IMR-90 (cell line): Measurements from ENCODE around the gene CTNNA2. TPM values are rescaled to one million over a fixed set of nuclear protein-coding genes. Genes with fewer than 3 reads are reported as not detected.

Experiments
- ATAC-seq: fragments of 200-7000 bp; cut with Tn5 transposase; 2 replicates; pipeline ENCODE4 v1.9.1; 2020; ENCODE audit warnings: low read depth, mild to moderate bottlenecking, moderate library complexity
- BruUV-seq: library from RNA; stranded (reverse); fragments of 400-500 nt; replicated peaks from 2 replicates; lab custom pipeline; 2021; lab: Mats Ljungman, UMichigan
- CTCF ChIA-PET: fragments of 300-600 bp; formaldehyde crosslinking; extraction: SDS; loops from one replicate; lab custom pipeline; 2021; ENCODE audit warnings: antibody characterized with exemption; lab: Yijun Ruan, JAX
- POLR2A ChIA-PET: fragments of 300-600 bp; sonication (Branson Sonifier 250); formaldehyde crosslinking; loops from one replicate; lab custom pipeline; 2022; ENCODE audit warnings: antibody characterized with exemption; ENCODE audit not compliant: unreplicated experiment; lab: Charles Lee
- DNase-seq: peaks from one replicate; pipeline ENCODE4 v3.0.0; 2013
- H2AFZ ChIP-seq: replicated peaks from 2 replicates; pipeline ENCODE3; 2013; ENCODE audit warnings: low read length, mild to moderate bottlenecking; ENCODE audit not compliant: poor library complexity
- H2AK5ac ChIP-seq: 2 replicates; pipeline ENCODE4 v1.6.1; 2013; ENCODE audit warnings: low read depth, low read length, inconsistent platforms
- H2AK9ac ChIP-seq: replicated peaks from 2 replicates; pipeline ENCODE3; 2013; ENCODE audit warnings: mild to moderate bottlenecking, low read depth, low read length, moderate library complexity; ENCODE audit not compliant: poor library complexity
- H2BK120ac ChIP-seq: 2 replicates; pipeline ENCODE4 v1.6.1; 2013; ENCODE audit warnings: low read depth, low read length, inconsistent platforms
- H2BK15ac ChIP-seq: 3 replicates; pipeline ENCODE4 v1.6.1; 2013; ENCODE audit warnings: low read depth, low read length, inconsistent platforms
- H2BK20ac ChIP-seq: 2 replicates; pipeline ENCODE4 v1.6.1; 2013; ENCODE audit warnings: low read depth, mild to moderate bottlenecking, inconsistent platforms, low read length, moderate library complexity
- H2BK5ac ChIP-seq: 2 replicates; pipeline ENCODE4 v1.6.1; 2013; ENCODE audit warnings: mild to moderate bottlenecking, low read depth, low read length, inconsistent platforms; ENCODE audit not compliant: poor library complexity, severe bottlenecking
- H3K14ac ChIP-seq: replicated peaks from 2 replicates; pipeline ENCODE4 v1.6.1; 2013; ENCODE audit warnings: low read depth, low read length, inconsistent platforms
- H3K18ac ChIP-seq: 2 replicates; pipeline ENCODE4 v1.6.1; 2013; ENCODE audit warnings: low read depth, low read length, control low read depth
- H3K23ac ChIP-seq: 2 replicates; pipeline ENCODE4 v1.6.1; 2013; ENCODE audit warnings: low read depth, low read length, inconsistent platforms
- H3K27ac ChIP-seq: 2 replicates; pipeline ENCODE4 v1.5.1; 2013; ENCODE audit warnings: mild to moderate bottlenecking, control low read depth, low read length; ENCODE audit not compliant: insufficient read depth
- H3K27me3 ChIP-seq: 2 replicates; pipeline ENCODE4 v1.6.1; 2013; ENCODE audit warnings: low read length; ENCODE audit not compliant: control insufficient read depth, insufficient read depth
- H3K36me3 ChIP-seq: 2 replicates; pipeline ENCODE4 v1.6.1; 2013; ENCODE audit warnings: low read length, mixed read lengths; ENCODE audit not compliant: control insufficient read depth, insufficient read depth
- H3K4ac ChIP-seq: 2 replicates; pipeline ENCODE4 v1.6.1; 2013; ENCODE audit warnings: low read depth, low read length, inconsistent platforms
- H3K4me1 ChIP-seq: 2 replicates; pipeline ENCODE4 v1.6.1; 2013; ENCODE audit warnings: low read length, mixed read lengths; ENCODE audit not compliant: control insufficient read depth, insufficient read depth
- H3K4me2 ChIP-seq: 2 replicates; pipeline ENCODE4 v1.6.1; 2013; ENCODE audit warnings: low read depth, mild to moderate bottlenecking, control low read depth, low read length, moderate library complexity
- H3K4me3 ChIP-seq: 2 replicates; pipeline ENCODE4 v1.5.1; 2013; ENCODE audit warnings: low read depth, mild to moderate bottlenecking, control low read depth, low read length, moderate library complexity; ENCODE audit not compliant: insufficient read depth
- H3K56ac ChIP-seq: 2 replicates; pipeline ENCODE4 v1.6.1; 2013; ENCODE audit warnings: low read length, inconsistent platforms; ENCODE audit not compliant: insufficient read depth; ENCODE audit errors: extremely low read depth
- H3K79me1 ChIP-seq, 2 experiments: 2 replicates each; pipeline ENCODE4 v1.6.1; 2013; ENCODE audit warnings: low read length in 2 of 2, inconsistent platforms in 1 of 2, low read depth in 1 of 2
- H3K9ac ChIP-seq: 2 replicates; pipeline ENCODE4 v1.6.1; 2013; ENCODE audit warnings: low read depth, low read length, control low read depth
- H3K9me1 ChIP-seq: 2 replicates; pipeline ENCODE4 v1.6.1; 2013; ENCODE audit warnings: low read length, inconsistent platforms; ENCODE audit not compliant: insufficient read depth
- H3K9me3 ChIP-seq: 2 replicates; pipeline ENCODE4 v1.6.1; 2013; ENCODE audit warnings: low read length; ENCODE audit not compliant: control insufficient read depth, insufficient read depth
- H4K20me1 ChIP-seq: 2 replicates; pipeline ENCODE4 v1.6.1; 2013; ENCODE audit warnings: low read length, inconsistent platforms; ENCODE audit not compliant: insufficient read depth
- H4K5ac ChIP-seq: 2 replicates; pipeline ENCODE4 v1.6.1; 2013; ENCODE audit warnings: mild to moderate bottlenecking, low read depth, low read length, control low read depth
- H4K8ac ChIP-seq, 2 experiments: 2 replicates each; pipeline ENCODE4 v1.6.1; 2013; ENCODE audit warnings: low read depth in 2 of 2, low read length in 2 of 2, control low read depth in 1 of 2, inconsistent platforms in 1 of 2
- H4K91ac ChIP-seq: 2 replicates; pipeline ENCODE4 v1.6.1; 2013; ENCODE audit warnings: low read depth, low read length, inconsistent platforms; ENCODE audit not compliant: insufficient read depth
- BHLHE40 ChIP-seq: fragments of 150-350 bp; IDR thresholded peaks from 2 replicates; pipeline ENCODE4 v1.6.1; 2016; ENCODE audit warnings: mild to moderate bottlenecking, low read depth, low read length
- CEBPB ChIP-seq: IDR thresholded peaks from 2 replicates; pipeline ENCODE4 v1.6.1; 2012; ENCODE audit warnings: low read depth, low read length, improper control_type of control experiment
- MAZ ChIP-seq: IDR thresholded peaks from 2 replicates; pipeline ENCODE4 v1.6.1; 2012; ENCODE audit warnings: low read depth, mild to moderate bottlenecking, low read length, improper control_type of control experiment, moderate library complexity, borderline replicate concordance
- NFE2L2 ChIP-seq: fragments of 150-350 bp; IDR thresholded peaks from 2 replicates; pipeline ENCODE4 v1.6.1; 2016; ENCODE audit warnings: low read depth, mild to moderate bottlenecking, low read length
- RFX5 ChIP-seq: IDR thresholded peaks from 2 replicates; pipeline ENCODE4 v1.8.0; 2012; ENCODE audit warnings: low read depth, mild to moderate bottlenecking, low read length, moderate library complexity
- WGBS, 2 experiments: methylation state at CpG; one replicate each; pipeline versions ENCODE4 v1.1.5 to v1.1.7; 2013; ENCODE audit warnings: missing lambda C conversion rate in 2 of 2; ENCODE audit not compliant: insufficient read length in 1 of 2; ENCODE audit errors: extremely low coverage in 2 of 2; 5-methylcytosine and 5-hydroxymethylcytosine counted together
- dilution Hi-C: fragments of 300-500 bp; cut with HindIII; formaldehyde crosslinking; loops from one replicate; pipeline ENCODE4 v1.14.3; 2018; ENCODE audit warnings: low sequenced_read_pairs; ENCODE audit not compliant: unreplicated experiment
- in situ Hi-C: fragments of 300-500 bp; cut with MboI; formaldehyde crosslinking; loops from 3 replicates; pipeline ENCODE4 v1.14.3; 2019; ENCODE audit warnings: low sequenced_read_pairs, inconsistent platforms, mixed read lengths
- intact Hi-C: fragments of 100-400 bp; cut with micrococcal nuclease; formaldehyde crosslinking; loops from 2 replicates; pipeline ENCODE4 v1.10.0; 2022
- polyA plus RNA-seq, 3 experiments: library from polyadenylated mRNA; depleted of rRNA; stranded (reverse); fragments of >200 nt; gene quantifications; 2 replicates each; pipeline ENCODE4 v1.2.3, GENCODE V29; 2012; ENCODE audit warnings: low replicate concordance in 1 of 3
- total RNA-seq: library from RNA; depleted of rRNA; stranded (reverse); fragments of >200 nt; gene quantifications from 2 replicates; pipeline ENCODE4 v1.2.3, GENCODE V29; 2012

CTNNA2 gene
- total and polyA plus RNA-seq, 2 of the 4 experiments (the other 2 are of a cell fraction): not detected

DNA sequence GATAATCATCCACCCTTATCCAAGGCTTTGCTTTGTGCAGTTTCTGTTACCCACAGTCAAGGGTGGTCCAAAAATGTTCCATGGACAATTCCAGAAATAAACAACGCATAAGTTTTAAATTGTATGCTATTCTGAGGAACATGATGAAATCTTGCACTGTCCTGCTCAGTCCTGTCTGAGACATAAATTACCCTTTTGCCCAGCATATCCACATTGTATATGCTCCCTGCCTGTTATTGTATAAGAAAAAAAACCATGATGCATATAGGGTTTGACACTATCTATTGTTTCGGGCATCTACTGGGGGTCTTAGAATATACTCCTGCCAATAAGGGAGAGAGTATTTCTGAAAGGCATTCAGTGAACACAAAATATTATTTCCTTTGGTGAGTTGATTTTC is 767.7 kb downstream of the CTNNA2 start:
- no peak overlapping the region for H3K4ac ChIP-seq
- no peak for ATAC-seq
- H3K4me2 ChIP-seq: no peak overlapping the region
- no peak overlapping the region for H3K27ac ChIP-seq
- H2BK15ac ChIP-seq: no peak overlapping the region
- H4K91ac ChIP-seq: no peak overlapping the region
- H3K18ac ChIP-seq: no peak overlapping the region
- H3K27me3 ChIP-seq: no peaks in the 10 kb centered on the region
- H3K4me1 ChIP-seq: no peaks in the 10 kb centered on the region
- H2AK5ac ChIP-seq: no peak overlapping the region
- H3K79me1 ChIP-seq: no peaks in the 10 kb centered on the region
- no CpG with 5 or more reads among the region's 2 CpGs for WGBS, 2 experiments
- no peak overlapping the region for H4K5ac ChIP-seq
- H2BK5ac ChIP-seq: no peak overlapping the region
- no peak overlapping the region for H3K14ac ChIP-seq
- no peak overlapping the region for H3K56ac ChIP-seq
- no peaks in the 10 kb centered on the region for H4K20me1 ChIP-seq
- POLR2A ChIA-PET: no interaction called here
- TF ChIP-seq MAZ (no peak), RFX5 (no peak), CEBPB (no peak), NFE2L2 (no peak), BHLHE40 (no peak)
- in situ Hi-C loops: no loop called here
- H3K36me3 ChIP-seq: no peaks in the 10 kb centered on the region
- BruUV-seq: no TSS peak
- no peak overlapping the region for H2BK120ac ChIP-seq
- dilution Hi-C loops: no loop called here
- no peak overlapping the region for H3K23ac ChIP-seq
- H2AFZ ChIP-seq: no peak overlapping the region
- H3K9me3 ChIP-seq: no peaks in the 10 kb centered on the region
- CTCF ChIA-PET: interaction anchor here (0.9 kb wide), 1 partner anchor 42 kb away, joined by 3 read pairs; no protein-coding TSS in a partner anchor
- no peak overlapping the region for H2AK9ac ChIP-seq
- H2BK20ac ChIP-seq: no peak overlapping the region
- H3K9me1 ChIP-seq: no peaks in the 10 kb centered on the region
- intact Hi-C loops: no loop called here
- no peak overlapping the region for H3K9ac ChIP-seq
- no peak for DNase-seq
- no peak overlapping the region for H4K8ac ChIP-seq
- H3K4me3 ChIP-seq: no peak overlapping the region
